Measurements from ENCODE around the gene MYO5A.

The MYO5A gene

DNA sequence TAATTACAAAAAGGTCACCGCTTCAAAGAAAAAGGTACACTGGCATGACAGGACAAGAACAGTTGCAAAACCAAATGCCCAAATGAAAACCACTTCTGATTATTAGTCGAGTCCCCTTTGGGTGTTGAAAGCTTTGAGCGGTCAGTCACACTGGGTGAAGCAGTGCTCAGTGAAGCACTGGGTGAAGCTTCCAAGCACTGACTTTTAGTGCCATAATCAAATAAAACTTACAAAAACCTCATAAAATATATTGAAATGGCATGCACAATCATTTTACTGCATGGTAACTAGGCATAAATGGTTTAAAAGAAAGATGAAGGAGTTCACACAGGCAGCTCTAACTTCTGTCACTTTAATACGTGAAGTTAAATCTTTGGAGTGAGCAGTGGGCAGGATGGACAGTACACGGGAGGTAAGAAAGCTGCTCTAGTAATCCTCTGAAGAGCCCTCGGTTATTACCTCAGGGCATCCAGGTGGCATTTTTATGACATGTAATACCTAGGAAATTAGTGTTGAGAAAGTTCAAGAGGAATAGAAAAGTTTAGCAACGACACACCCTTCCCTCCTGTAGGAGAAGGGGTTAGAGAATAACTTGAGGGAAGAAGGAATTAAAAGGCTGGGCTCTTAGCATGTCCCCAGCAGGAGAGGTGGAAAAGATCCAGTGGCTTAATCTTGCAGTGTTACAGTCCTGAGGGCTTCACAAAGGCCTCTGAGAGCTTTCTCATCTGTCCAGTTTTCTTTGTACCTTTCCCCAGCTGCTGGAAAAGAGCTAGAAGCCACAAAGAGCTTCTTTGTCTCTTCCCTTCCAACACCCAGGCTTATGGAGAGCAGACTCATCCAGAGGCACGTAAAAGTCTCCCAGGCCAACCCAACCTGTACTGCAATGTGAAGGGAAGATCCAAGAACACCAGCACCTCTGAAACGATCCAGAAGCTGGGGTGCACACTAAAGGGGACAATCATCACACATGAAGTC, 168.2 kb downstream of the MYO5A start:
- DNase-seq = no peak

DNA sequence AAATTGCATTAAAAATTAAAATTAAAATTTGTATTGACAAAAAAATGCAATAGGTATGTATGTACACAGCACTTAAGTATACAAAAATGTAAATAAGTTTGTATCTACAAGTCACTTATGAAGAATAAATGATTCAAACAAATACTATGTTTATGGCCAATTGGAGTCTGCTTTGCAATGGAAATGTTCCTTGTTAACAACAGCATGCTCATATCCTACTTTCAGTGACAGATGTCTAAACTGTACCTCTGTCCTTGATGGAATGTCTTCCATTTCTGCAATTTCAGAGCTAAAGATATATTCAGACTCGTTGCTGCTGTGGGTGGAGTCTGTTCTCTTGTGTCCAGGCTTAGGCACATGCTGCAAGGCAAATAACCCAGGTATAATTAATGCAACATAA, 169.0 kb downstream of the MYO5A start:
- no peak for DNase-seq

DNA sequence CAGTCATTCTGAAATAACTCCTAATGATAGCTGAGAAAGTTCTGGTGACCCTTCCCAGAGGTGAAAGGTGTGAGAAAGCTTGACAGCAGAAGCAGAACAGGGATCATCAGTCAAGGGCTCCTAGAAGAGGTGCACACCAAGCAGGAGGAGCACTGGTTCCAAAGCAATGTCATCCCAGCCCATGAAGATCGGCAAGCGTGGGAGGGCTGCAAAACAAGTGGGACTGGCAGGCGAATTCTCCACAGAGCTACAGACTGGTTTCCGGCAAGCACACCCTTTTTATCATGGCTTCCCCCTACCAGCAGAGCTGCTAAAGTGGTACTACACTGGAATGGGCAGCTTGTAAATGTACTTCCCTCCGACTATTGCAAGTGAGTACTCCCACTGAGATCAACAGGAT, 170.7 kb downstream of the MYO5A start:
- DNase-seq = no peak

DNA sequence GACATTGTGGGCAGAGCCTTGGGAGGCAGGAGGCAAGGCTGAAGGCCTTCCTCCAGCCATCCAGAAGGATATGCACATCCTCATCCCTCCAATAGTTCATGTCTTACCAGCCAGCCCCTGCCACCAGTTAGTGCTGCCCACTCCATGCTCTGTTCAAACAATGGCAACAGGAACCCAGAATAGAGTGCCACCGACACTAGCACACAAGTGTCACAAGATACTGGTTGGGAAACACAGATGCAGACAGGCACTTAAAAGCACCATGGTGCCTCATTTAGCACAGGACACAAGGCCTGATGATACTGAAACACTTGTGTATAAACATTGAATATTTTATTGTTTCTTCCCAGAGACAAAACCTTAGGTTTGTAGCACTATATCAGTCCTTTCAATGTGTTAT, 176.6 kb downstream of the MYO5A start:
- DNase-seq = no peak

DNA sequence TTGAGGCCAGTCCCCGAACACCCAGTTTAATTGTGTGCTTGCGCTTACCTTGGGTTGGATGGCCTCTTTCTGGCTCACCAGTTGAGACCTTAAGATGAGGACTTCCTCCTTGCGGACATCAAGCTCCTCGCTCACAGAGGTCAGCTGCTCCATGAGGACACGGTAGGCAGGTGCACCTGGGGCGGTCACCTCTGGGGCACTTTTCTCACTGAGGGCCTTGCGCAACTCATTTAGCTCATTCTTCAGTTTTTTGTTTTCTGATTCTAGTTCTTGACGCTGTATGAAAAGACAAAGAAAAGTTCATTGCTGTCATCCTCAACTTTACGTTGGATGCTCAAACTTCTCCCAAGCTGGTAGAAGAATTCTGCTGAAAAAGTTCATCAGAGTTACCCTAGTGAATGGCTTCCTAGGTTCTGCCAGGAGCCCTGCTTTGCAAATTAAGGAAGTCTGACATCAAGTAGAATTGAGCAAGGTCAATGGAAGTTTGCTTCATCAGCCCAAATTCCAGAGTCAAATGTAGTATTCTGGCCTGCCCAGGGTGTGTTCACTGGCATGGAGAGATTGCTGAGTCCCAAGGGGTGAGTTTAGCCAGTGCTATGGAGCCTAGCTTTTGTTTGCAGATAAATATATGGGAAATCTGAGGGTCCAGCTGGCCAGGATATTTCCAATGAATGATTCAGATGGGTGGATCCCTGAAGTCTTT, 177.3 kb downstream of the MYO5A start:
- no peak for DNase-seq

DNA sequence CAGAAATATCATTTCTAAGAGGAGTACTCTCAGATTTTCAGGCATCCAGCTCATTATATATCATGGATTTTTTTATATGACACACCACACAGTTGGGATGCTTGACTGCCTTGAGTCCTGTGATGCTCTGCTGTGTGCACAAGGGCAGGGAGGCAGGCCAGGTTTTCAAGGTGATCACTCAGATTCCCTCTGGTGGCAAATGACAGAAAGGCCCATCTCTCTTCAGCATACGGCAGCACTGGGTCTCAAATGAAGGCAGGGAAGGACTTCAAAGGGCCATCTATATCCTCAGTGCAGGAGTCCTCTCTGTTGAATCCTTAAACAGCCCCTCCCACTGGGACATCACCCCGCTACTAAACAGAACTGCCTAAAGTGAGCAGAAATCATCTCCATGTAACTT, 178.3 kb downstream of the MYO5A start:
- DNase-seq = no peak

DNA sequence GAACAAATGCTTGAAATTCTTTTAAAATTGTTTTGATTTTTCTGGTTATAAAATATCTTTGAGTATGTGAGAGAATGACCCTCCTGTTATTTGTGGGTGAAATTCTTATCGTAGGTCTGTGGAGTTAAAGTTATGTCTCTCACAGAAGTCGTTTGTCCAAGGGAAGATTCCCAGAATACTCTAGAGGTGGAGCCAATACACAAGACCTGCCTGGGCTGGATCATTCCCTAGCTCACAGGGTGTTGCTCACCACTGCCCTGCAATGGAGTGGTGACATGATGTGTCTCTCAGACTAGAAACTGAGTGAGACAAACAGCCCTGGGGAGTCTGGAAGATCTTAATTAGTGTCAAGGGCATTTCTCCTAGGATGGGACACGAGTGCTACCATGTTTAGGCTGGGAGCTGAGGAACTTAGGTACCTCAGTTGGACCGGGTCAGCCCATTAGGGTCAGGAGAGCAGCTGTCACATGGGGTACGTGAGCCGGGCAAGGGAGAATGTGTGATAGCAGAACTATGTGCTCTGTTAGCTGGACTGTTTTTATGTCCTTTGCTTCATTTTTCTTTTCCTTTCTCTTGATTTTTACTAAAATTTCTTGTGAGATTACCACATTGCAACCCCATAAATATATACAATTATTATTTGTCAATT, 179.5 kb downstream of the MYO5A start:
- no peak for DNase-seq

DNA sequence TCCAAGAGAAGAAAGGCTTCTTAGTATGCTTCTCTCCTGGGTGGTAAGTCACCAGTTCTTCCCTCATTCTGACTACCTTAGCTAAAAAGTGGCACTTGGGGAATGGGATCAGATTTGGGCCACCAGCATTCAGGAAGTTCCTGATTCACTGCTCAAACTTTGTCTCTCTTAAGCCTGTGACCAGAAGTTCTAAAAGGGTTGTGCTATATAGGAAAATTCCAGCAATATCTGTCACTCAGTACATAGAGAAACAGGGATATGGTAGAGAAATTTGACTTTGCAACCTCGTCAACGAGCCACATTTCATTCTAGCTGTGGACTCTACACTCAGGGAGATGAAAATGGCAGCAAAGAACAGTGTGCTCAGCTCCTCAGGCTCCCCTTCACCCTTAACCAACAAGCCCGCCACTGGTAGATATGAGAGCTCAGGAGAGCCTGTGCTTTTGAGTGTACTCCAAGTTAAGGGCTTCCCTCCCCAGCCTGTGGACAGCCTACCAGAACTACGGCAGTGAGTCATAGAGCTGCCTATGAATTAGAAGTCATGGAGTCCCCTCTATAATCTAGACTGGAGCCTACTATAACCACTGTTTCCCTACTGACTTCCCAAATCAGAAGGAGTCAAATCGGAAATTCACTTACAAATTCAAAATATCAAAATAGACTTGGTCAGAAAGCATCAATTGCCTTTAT, 180.5 kb downstream of the MYO5A start:
- DNase-seq = no peak

DNA sequence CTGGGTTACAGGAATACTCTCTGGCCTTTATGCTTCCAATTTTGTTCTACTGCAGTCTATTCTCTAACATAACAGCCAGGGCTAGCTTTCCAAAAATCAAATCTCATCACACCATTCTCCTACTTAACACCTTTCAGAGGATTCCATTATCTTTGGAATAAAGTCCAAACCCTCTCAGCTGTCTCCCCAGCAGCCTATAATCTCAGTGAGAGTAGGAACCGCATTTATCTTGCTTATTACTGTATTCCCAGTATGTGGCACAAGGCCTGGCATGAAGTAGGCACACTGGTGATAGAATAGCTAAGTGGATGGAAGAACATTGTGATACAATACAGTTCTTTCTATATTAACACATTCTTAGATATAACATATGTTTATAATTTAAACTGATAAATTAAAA, 184.1 kb downstream of the MYO5A start:
- no peak for DNase-seq

DNA sequence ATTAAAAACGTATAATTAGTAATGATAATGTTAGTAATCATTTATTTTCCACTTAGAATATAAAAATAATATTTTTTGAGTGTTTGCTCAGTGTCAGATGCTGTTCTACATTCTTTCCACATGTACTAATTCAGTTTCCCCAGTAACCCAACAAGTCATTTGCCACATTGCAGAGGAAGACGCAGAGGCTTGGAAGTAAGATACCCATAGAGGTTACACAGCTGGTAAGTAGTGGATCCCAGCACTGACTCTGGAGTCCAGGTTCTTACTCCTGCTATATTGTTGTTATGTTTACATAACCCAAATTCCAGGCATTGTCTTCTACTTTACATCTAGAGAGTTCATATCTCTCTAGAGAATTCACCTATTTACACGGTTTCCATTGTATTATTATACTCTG, 184.8 kb downstream of the MYO5A start:
- DNase-seq = no peak

DNA sequence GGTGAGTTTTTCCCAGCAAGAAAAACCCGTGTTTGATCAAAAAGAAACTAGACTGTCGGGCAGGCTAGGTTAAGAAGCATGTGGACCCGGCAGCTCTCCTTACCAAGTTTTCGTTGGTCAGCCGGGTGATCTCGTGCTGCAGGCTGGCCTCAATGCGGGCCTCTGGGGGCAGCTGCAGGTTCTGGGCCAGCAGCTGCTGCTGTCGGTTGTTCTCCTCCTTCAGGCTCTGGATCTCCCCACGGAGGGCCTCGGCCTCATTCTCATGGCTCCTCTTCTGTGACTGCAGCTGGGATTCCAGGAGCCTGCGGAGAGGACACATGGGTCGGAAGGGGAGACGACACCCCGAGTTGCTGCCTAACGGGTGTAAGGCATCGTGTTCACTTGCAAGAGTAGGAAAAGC, 188.6 kb downstream of the MYO5A start:
- DNase-seq = no peak

DNA sequence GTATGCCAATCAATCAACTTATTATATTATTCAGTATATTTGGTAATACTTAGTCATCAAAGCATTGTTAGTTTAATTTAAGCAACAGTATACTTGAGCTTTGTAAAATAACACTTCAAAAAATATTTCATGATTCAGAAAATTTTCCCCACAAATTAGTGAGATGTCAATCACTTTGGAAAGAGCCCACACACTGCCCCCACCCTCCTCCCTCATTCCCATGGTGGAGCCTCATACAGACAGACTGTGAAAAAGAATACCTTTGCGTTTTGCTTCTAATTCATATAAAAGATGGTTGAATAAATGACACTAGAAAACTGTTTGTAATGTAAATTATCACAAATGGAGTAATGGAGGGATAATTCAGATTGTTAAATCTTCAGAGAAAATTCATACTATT, 189.8 kb downstream of the MYO5A start:
- DNase-seq = no peak

DNA sequence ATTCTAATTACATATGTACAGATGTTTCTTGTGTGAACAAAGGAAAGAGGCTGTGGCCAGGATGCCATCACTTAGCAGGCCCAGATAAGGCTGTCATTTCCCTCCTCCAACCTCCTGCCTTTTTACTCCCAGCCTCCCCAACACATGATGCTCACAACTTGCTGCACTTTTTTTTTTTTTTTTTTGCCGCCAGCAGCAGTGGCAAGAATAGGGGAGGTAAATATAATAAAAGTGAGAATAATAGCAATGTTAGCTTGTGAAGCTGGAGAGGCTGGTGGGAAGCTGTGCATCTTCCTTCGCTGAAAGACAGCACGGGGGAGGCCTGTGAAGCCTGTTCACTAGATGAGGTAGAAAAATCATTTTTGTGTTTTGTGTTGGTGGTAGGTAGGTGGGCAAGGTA, 190.6 kb downstream of the MYO5A start:
- DNase-seq = no peak

DNA sequence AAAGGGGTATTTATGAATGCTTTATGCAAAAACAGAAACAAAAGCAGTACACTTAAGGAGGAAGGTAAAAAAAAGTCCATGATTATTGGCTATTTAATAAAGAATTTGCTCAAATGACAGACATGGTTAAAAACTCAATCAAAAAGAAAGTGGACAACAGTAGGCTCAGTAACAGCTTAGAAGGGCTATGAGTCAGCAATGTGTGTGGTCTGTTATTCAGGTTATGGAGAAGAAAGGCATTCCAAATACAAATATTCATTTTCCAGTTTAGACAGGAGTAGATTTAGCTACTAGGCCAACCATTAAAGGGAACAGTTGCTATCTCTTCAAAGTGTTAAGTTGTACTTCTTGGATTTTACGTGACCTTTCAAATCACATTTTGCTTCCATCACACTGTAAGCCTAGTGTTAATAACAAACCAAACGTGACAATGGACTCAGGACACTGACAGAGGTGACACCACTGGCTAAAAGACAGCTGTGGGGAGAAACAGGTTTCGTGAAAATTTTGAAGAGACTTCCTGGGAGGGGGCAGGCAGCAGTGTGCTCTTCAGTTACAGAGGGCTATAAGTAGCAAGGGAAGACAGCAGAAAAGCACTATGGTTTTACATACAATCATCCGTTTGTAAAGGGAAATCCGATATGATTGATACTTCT, 191.4 kb downstream of the MYO5A start:
- no peak for DNase-seq

DNA sequence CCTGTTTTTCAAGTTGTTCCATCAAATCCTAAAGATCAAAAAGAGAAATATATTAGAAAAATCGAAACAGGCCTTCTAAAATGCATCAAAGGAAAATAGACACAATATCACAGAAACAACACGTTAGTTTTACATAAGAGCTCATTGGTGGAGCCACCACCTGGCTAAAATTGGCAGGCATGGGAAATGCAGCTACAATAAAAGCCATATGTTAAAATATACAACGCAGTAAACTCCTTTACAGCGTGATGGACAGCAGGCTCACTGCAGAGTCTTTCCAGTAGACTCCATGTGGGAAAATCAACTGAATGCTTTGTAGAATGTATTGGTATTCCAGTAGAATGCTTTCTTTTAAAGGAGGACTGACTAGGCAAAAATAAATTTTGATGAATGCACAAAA, 192.2 kb downstream of the MYO5A start:
- no peak for DNase-seq

DNA sequence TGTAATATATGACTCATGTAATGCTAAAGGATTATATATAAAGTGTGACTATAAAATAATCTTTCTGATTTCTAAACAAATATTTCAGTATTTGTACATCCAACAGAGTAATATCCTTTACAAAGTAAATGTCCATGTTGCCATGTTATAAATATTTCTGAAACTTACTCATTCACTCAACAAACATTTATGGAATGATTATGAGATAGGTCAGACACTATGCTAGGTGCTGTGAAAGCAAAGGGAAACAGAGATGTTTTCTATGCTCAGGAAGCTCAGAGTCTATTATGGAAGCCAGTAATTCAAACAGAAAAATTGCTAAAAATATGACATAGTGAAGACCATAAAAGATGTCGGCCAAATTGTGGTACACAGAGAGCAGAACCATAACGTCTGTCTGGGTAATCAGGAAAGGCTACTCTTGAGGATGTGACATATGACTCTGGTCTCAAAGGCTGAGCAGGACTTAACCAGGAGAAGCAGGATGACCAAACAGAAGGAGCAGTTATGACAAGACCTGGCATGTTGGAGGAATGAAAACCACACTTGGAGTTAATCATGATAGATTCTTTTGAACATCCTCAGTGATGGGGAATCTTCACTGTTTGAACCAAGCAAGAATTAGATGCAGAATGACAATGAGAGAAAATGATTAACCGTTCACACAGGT, 194.1 kb downstream of the MYO5A start:
- DNase-seq = no peak

DNA sequence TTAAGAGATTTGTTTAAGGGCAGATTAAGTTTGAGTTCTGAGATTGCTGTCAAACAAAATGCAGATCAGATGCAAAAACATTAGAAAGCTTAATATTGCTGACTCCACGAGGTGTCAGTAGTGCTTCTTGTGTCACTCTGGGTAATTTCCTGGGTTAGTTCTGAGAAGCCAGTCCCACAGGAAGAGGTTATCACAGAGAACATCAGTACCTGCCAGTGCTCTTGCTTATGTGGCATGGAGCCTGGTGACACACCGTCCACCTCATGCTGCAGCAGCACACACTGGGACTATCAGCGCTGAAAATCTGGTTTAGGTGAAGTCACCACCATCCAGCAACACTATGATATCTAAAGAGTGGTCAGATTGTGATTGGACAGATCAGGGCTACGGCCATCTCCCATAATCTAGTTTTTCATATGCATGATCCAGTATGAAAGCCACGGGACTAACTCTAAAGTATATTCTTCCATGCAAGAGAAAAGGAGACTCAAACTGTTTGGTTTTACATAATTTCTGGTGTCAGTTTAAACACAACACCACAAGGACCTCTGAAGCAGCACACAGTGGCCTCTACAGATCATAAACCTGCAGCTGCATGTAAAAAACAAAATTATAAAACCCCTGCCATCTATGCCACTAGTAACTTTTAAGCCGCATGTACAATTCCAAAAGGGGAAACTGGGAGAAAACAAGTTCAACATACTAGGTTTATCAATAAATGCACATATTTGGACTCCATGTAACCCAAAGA, 197.0 kb downstream of the MYO5A start:
- DNase-seq = no peak

DNA sequence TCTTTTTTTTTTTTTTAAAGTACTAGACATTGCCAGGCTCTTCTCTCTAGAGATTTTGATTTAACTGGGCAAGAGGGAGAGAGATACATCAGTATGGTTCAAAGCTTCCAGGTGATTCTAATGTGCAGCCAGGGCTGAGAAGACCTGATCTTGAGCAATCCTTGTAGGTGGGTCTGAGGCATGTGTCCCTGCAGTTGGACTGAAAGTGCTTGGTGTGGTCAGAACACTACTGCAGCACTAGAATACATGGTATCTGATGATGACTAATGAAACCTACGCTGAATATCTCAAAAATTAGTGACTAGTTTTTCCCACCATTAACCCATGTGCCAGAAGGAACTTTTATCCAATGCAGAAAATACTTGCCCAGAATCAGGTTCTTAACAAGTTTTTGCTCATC, 198.7 kb downstream of the MYO5A start:
- DNase-seq = no peak

DNA sequence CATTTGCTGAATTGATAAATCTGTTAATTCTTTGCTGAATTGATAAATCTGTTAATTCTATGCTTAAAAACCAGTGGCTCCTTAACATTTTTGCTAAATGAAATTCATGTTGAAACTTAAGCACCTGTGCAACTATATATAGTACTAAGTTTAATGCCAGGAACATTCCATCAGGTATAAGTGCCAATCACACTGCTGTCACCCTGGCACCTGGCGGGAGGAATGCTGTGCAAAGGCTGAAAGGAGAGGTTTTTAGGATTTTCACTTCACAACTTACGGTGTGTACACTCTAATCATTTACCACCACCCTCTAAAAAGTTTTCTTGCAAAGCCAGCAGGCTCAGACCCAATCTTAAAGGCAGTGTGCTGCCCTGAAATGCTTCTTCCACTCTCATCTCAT, 199.5 kb downstream of the MYO5A start:
- no peak for DNase-seq

DNA sequence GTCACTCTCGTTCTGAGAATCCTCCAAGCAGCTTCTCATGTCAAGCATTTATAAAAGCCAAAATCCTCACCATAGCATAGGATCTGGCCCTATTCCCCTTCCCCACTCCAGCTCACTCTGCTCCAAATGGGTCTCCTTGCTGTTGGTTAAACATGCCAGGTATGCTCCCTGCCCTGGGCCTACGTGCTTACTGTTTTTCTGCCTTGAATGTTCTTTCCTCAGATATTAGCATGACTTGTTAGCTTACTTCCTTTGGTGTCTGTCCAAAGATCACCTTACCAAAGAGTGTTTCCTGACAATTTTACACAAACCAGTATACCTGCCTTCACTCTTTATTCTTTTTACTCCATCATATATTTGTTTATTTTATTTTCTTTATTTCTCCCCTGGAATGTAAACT, 200.0 kb downstream of the MYO5A start:
- no peak for DNase-seq

DNA sequence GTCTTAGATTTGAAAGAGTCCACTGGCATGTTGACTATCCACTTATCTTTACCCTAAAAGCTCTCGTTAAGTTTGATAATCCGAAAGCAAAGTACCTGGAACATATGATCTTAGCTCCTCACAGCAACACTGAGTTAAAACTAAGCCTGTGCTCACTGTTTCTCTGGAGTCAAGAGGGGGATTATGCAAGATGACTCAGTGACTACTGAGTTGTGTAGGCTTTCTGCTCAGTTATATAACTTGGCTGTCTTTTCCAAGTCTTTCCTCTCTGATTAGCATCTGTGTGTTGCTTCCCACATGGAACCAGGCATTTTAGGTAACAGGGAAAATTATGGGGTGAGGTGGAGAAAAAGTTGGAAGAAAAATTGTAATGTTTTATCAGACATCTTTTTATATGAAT, 201.9 kb downstream of the MYO5A start:
- no peak for DNase-seq

Data from effector CD8-positive, alpha-beta T cell (primary cell).